ENCODE data around the gene BCR.

The BCR gene

GRCh38 chr22:23278883-23279675 lies 98.8 kb downstream of the BCR start:
- DNase-seq (ENCODE audit: low spot score), result no peak
- TF ChIP-seq, protein P1, sequence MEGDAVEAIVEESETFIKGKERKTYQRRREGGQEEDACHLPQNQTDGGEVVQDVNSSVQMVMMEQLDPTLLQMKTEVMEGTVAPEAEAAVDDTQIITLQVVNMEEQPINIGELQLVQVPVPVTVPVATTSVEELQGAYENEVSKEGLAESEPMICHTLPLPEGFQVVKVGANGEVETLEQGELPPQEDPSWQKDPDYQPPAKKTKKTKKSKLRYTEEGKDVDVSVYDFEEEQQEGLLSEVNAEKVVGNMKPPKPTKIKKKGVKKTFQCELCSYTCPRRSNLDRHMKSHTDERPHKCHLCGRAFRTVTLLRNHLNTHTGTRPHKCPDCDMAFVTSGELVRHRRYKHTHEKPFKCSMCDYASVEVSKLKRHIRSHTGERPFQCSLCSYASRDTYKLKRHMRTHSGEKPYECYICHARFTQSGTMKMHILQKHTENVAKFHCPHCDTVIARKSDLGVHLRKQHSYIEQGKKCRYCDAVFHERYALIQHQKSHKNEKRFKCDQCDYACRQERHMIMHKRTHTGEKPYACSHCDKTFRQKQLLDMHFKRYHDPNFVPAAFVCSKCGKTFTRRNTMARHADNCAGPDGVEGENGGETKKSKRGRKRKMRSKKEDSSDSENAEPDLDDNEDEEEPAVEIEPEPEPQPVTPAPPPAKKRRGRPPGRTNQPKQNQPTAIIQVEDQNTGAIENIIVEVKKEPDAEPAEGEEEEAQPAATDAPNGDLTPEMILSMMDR (IDR thresholded peaks at IDR 0.05; ENCODE audit: extremely low read depth, missing control alignments), result no peak

- no peak for DNase-seq (ENCODE audit: low spot score)
- TF ChIP-seq, protein P1 (IDR thresholded peaks at IDR 0.05; ENCODE audit: extremely low read depth, missing control alignments), result no peak
Observed at GRCh38 chr22:23279781-23280180, 99.5 kb downstream of the BCR start.

- TF ChIP-seq, protein P1 (IDR thresholded peaks at IDR 0.05; ENCODE audit: extremely low read depth, missing control alignments), result no peak
Observed at GRCh38 chr22:23280356-23281052, 100.2 kb downstream of the BCR start.

DNA sequence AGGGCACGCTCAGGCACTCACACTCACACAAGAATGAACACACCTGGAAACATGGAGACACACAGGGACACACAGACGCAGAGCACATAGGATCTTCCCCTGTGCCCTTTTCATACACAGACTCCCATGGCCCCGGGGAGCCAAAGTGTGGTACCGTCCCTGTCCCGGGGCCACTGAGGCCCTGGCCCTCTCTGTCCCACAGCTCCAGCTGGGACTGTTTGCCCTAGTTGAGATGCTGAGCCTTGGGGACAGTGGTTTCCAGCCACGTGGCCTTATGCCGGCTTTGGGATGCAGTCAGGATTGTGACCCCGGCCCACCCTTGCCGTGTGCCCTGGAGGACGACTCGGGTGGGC lies 100.7 kb downstream of the BCR start:
- DNase-seq (ENCODE audit: low spot score), result no peak
- TF ChIP-seq, protein P1 (IDR thresholded peaks at IDR 0.05; ENCODE audit: extremely low read depth, missing control alignments), result no peak

More at GRCh38 chr22:23280356-23281052, 100.2 kb downstream of the BCR start:
- no peak for DNase-seq (ENCODE audit: low spot score)

DNA sequence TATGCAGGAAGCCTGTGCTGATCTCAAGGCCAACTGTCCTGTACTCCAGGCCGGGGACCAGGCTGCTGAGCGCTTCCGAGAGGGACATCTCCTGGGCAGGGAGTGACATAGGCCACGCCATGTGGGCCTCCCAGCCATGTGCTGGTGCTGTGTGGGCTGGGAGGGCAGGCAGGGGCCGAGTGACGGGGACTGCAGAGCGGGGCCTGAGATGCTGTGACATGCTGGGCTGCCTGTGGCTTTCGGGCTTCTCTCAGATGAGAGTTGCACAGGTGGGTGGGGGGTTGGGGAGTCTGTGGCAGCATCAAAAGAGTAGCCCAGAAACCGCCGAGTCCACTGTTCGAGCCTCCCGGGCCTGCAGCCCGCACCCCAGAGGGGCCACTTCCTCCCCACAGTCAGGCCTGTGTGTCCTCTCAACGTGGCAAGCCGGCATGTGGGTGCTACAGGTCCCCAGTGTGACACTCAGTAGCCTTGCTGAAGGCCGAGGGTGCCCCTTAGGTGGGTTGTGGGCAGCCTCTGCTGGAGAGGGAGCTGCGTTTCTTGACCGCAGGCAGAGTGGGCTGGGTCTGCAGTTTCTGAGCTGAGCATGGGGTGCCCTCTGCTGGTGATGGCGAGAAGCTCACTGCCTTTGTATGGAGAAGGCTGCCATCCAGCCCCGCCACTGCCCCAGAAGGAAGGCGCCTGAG lies 101.2 kb downstream of the BCR start:
- DNase-seq (ENCODE audit: low spot score), result peak; percentile 84
- TF ChIP-seq, protein P1 (IDR thresholded peaks at IDR 0.05; ENCODE audit: extremely low read depth, missing control alignments), result peak; percentile 84

GRCh38 chr22:23282089-23282501 lies 101.8 kb downstream of the BCR start:
- no peak for DNase-seq (ENCODE audit: low spot score)

More at GRCh38 chr22:23282089-23282501, 101.8 kb downstream of the BCR start:
- TF ChIP-seq, protein P1 (IDR thresholded peaks at IDR 0.05; ENCODE audit: extremely low read depth, missing control alignments), result no peak

All from GM20000 (cell line).